HG02759 (cell line): ENCODE results near the gene TSNAX.
A peak's percentile ranks its signal among the peaks of the same experiment; 100 is the strongest.

Source experiments
- ATAC-seq: cut with Tn5 transposase; IDR thresholded peaks from one replicate; pipeline ENCODE4 v1.9.1; 2021; ENCODE audit warnings: mild to moderate bottlenecking, moderate library complexity; ENCODE audit not compliant: unreplicated experiment

TSNAX gene

GRCh38 chr1:231597971-231598370, 69.5 kb downstream of the TSNAX start:
- ATAC-seq: no peak

- no peak for ATAC-seq
These were observed 72.0 kb downstream of the TSNAX start for GRCh38 chr1:231600458-231600976.

DNA sequence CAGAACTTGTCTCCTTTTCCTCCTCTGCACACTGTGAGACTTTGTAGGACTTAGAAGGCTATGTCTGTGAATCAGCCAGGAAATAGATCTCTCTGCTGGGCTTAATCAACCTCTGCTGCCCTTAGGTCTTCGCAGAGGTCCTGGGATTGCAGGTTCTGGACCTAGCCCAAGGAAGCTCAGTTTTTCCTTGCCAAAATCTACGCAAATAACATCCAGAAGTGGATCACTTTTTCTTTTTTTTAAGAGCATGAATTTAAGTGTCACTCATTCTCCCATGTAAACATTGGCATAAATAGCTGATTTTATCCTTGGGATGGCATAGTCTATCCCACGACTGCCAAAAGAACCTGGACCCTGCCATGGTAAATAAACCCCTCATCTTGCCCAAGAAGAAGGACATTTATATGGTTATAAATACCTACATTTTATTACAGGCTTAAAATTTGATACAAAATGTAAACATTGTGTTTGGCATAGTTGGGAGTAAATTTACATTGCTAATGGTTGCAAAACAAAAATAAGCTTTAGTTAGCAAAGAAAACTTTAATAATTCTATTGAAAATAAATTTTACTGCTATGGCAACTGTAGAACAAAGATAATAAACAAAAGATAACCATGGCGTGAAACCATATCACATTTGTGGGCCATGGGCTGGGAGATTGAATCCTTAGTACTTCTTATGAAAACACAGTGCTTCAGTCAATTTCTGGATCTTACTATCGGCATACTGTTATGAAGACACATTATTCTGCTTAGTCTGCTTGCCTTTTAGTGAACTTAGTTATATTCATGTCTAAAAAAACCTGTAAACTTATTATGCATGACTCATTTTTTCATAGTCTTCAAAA, 73.6 kb downstream of the TSNAX start:
- no peak for ATAC-seq

GRCh38 chr1:231602673-231602984, 74.2 kb downstream of the TSNAX start:
- ATAC-seq: no peak

GRCh38 chr1:231603598-231604275, 75.3 kb downstream of the TSNAX start:
- peak; percentile 73 for ATAC-seq

- no peak for ATAC-seq
These were observed 75.8 kb downstream of the TSNAX start for GRCh38 chr1:231604276-231604621.

DNA sequence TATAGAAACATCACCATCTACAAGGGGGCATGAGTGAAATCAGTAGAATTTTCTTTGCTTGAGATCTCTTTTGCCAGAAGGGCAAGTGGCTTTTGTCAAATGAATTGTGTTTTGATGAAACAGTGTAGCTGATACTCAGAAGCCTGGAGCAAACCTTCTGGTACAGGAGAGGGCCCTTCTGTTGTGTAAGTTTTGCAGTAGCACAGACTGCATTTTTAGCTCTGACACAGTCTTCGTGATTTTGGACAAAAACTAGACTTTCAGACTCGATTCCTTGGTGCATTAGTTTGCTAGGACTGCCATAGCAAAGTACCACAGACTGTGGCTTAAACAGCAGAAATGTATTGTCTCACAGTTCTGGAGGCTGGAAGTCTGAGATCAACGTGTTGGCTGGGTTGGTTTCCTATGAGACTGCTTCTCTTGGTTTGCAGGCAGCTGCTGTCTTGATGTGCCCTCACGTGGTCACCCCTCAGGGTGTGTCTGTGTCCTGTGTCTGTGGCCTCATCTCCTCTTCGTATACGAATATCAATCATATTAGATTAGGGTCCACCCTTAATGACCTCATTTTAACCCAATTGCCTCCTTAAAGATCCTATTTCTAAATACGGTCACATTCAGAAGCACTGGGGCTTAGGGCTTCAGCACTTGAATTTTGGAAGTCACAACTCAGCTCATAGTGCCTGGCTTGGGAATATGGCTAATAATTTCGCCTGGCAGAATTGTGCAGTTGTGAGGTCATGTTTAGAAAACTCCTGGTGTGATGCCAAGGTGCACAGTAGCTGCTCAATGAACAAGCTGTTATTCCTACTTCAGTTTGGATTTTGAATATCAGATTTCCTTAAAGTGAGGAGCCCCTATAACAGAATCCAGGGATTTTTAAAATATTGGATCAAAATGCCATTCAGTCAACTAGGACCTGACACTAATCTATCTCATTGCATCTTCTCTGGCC, 77.0 kb downstream of the TSNAX start:
- ATAC-seq: no peak

- no peak for ATAC-seq
These were observed 78.2 kb downstream of the TSNAX start for GRCh38 chr1:231606712-231607111.

GRCh38 chr1:231610388-231610787, 81.9 kb downstream of the TSNAX start:
- no peak for ATAC-seq

GRCh38 chr1:231611111-231611510, 82.6 kb downstream of the TSNAX start:
- no peak for ATAC-seq

GRCh38 chr1:231611851-231612250, 83.4 kb downstream of the TSNAX start:
- ATAC-seq: no peak

DNA sequence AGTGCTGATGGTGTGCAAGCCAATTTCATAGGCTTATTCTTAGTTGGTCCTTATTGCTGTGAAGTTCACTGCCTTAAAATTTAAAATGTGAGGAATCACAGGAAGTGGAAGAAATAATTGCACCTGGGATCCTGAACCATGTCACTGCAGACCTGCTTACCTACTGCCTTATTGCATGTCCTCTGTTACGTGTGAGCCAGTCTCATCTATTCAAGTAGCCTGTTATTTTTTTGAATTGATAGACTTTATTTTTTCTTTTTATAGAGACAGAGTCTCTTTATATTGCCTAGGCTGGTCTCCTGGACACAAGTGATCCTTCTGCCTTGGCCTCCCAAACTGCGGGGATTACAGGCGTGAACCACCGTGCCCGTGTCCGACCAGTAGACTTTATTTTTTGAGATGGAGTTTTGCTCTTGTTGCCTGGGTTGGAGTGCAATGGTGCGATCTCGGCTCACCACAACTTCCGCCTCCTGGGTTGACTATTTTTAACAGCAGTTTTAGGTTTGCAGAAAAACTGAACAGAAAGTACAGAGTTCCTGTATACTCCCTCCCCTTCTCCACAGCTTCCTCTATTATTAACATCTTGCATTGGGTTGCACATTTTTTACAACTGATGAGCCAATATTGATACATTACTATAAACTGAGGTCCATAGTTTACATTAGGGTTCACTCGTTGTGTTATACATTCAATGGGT, 84.1 kb downstream of the TSNAX start:
- peak; percentile 99 for ATAC-seq

DNA sequence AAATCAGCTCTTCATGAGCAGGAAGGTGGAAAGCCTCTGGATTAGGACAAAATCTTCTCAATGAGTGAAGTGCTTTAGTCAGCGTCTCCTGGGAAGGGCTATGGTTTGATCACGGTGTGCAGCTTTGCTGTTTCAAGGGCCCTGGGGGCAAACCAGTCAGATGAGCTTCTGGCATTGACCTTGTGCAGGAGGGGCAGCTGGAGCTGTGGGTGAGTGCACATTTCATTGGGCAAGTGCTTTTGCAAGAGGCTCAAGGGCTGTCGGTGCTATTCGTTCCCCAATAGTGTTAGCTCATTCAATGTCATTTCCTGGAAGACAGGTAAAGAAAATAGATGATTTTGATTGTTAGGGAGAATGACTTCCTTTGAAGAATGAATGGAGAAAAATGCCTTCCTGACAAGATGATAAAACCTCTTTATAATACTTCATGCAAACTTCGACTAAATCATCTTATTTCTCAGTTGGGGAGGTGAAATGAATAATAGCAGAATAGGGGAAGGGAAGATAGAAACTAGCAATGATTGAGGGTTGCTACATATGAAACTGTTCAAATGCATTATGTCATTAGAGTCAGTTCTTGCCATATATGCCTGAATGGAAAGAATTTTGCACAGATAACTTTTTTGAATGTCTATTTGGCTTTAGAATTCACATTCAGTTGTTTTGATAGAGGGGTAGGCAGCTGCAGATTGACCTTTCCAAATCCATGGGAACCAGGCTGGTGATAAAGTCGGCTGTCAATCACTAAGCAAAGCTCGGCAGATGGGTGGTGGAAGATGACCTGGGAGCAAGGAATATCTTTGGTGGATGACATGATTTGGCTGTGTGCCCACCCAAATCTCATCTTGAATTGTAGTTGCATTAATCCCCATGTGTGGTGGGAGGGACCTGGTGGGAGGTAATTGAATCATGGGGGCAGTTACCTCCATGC, 85.2 kb downstream of the TSNAX start:
- ATAC-seq: peak; percentile 20
